ENCODE data around the gene CST3.

Gene CST3

DNA sequence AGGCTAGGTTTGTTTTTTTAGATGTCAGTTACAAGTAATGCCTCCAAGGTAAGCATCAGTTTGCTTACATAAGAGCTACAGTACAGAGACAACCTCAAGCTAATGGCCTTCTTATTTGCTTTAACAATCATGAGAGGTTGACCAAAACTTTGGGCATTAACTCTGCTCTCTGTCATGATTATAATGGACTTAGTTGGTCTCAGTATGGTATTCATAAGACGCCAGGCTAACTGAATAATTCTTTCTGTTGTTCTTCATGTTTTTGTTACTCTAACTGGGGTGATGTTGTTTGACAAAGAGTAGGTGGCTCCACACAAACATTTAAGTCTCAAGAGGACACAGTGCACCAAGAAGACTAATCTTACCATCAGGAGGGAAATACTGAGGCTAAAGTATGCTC lies 41.8 kb downstream of the CST3 start:
- no peak for DNase-seq

GRCh38 chr20:23588434-23589403 lies 49.0 kb downstream of the CST3 start:
- DNase-seq, result no peak

DNA sequence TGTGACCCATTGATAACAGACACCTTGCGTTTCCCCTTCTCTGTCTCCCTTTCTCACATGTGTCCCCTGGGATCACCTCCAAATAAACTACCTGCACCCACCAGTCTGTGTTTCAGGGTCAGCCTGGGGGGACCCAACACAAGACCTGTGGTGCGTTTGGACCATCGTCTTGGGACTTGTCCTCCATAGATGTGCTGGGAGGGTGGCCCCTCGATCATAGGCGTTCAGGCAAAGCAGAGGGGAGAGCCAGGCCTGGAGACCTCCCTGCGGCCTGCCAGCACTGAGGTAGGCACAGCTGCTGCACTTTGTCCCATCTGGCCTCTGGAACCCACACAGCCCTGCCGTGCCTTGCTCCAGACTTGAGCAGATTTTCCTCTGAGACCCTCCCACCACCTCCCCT lies 50.1 kb downstream of the CST3 start:
- no peak for DNase-seq

DNA sequence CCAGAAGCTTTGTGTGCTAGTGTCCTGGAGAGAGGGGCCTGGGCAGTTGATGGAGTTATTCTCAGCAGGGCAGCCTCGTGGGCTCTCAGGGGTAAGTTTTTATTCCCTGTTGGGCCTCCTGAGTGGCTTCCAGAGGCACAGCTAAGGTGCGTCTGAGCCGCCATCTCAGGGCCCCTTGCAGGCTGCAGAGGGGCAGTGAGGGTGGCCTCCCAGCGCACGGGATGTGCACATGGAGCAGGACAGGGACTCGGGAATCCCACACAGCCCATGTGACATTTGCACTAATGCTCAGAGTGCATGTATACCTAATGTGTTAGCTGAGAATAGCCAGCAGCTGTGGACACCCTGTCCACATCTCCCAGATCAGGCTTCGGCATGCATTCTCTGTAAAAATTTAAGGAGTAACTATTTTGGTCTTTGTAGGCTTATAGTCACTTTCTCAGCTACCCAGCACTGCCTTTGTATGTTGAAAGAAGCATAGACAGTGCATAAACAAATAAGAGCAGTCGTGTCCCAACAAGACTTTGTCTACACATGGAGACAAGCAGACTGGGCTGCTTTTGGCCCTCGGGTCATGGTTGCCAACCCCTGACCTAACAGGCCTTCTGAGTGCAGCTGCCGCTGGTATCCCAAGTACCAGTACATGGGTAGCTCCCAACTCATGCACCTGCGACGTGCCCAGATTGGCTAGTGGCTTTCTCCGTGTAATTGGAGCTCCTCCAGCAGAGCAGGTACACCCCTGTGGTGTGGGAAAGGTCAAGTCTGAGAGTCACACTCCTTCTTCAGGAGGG lies 50.8 kb downstream of the CST3 start:
- DNase-seq, result no peak

DNA sequence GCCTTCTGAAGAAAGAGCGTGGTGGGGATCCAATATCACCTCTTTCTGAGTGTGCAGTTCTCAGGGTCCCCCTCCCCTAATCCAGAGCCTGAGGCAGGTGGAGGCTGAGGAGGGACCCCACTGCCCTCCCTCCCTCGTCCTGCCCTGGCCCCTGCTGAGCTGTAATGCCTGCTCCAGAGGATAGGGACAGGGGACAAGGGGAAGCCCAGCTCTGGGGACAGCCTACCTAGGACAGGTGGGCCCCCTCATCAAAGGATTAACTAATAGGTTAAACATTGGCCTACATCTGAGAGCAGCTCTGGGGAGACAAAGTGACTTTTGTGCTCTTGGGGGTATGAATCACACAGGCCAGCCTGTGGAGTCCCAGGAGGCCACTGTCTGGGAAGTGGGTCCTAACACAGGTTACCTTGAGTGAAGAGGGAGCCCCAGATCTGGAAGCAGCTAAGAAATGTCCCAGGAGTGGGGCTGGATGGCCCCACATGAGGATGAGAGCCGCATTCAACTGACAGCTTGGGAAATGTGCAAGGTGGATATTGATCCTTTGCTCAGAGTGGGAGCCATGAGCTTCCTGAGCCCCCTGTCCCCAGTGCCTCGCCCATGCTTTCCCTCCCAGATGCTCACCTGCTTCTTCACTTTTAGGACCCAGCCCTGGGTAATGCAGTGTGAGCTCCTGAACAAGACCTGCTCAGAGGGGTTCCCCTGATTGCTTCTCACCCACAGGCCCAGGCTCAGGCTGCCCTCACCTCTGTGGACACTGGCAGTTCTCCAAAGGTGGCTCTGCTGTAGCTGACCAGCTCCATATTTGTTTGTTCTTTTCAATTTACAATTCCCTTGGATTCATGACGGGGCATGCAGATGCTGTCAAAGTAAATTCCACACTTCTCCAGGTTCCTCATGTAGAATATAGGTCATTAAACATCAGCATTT lies 51.7 kb downstream of the CST3 start:
- DNase-seq, result no peak

GRCh38 chr20:23585449-23585807 lies 52.3 kb downstream of the CST3 start:
- no peak for DNase-seq

GRCh38 chr20:23584434-23585199 lies 53.1 kb downstream of the CST3 start:
- DNase-seq, result no peak
